Endothelial cell of umbilical vein (primary cell): ENCODE data around the gene VRK2. TPM values are rescaled to one million over a fixed set of nuclear protein-coding genes. Genes with fewer than 3 reads are reported as not detected.

Experiments used
- BruUV-seq: library from RNA; stranded (reverse); fragments of 400-500 nt; replicated peaks from 2 replicates; lab custom pipeline; 2021; lab: Mats Ljungman, UMichigan
- CTCF ChIA-PET: fragments of 300-600, 350-600 bp; sonication (Branson Sonifier 250); formaldehyde crosslinking; loops from one replicate; lab custom pipeline; 2021; ENCODE audit warnings: antibody characterized with exemption, inconsistent platforms; lab: Charles Lee
- POLR2A ChIA-PET: fragments of 300-600, 350-600 bp; sonication (Branson Sonifier 250); formaldehyde crosslinking; loops from one replicate; lab custom pipeline; 2021; ENCODE audit warnings: antibody characterized with exemption, inconsistent platforms; lab: Charles Lee
- DNase-seq: peaks from one replicate; pipeline ENCODE4 v3.0.0-alpha.2; 2011; ENCODE audit warnings: low read depth, low spot score
- FAIRE-seq: peaks from 2 replicates; lab custom pipeline; 2011; peaks lifted over from hg19 to GRCh38; lab: Jason Lieb, UNC
- H2AFZ ChIP-seq: 2 replicates; pipeline ENCODE4 v1.6.0; 2012; ENCODE audit warnings: low read depth, low read length, control low read depth, inconsistent platforms
- H3K27ac ChIP-seq: 2 replicates; pipeline ENCODE4 v1.5.1; 2011; ENCODE audit warnings: low read depth, mild to moderate bottlenecking, control low read depth, low read length, moderate library complexity; ENCODE audit not compliant: insufficient read depth
- H3K27me3 ChIP-seq, 2 experiments: 2 replicates each; pipeline versions ENCODE4 v1.6.0 to v1.6.1; 2011; ENCODE audit warnings: low read length in 2 of 2, mixed read lengths in 1 of 2; ENCODE audit not compliant: control insufficient read depth in 2 of 2, insufficient read depth in 2 of 2
- H3K36me3 ChIP-seq, 2 experiments: 2 replicates in 1 of 2; 3 replicates in 1 of 2; pipeline ENCODE4 v1.5.1; 2011; ENCODE audit warnings: low read length in 2 of 2, mild to moderate bottlenecking in 1 of 2, moderate library complexity in 1 of 2; ENCODE audit not compliant: control insufficient read depth in 2 of 2, insufficient read depth in 2 of 2; ENCODE audit errors: extremely low read depth in 1 of 2
- H3K4me1 ChIP-seq: 3 replicates; pipeline ENCODE4 v1.5.1; 2011; ENCODE audit warnings: mild to moderate bottlenecking, low read length; ENCODE audit not compliant: control insufficient read depth, insufficient read depth; ENCODE audit errors: extremely low read depth
- H3K4me2 ChIP-seq: 2 replicates; pipeline ENCODE4 v1.6.1; 2011; ENCODE audit warnings: low read length, control low read depth, mixed read lengths; ENCODE audit not compliant: insufficient read depth
- H3K4me3 ChIP-seq, 3 experiments: fragments of 200-600 bp in 1 of 3; sonication (generic), shearing (Covaris generic) in 1 of 3; replicated peaks in 1 of 3; 2 replicates each; pipeline ENCODE4 v1.5.1; 2011 to 2016; ENCODE audit warnings: control low read depth in 3 of 3, low read length in 3 of 3, mild to moderate bottlenecking in 2 of 3, inconsistent platforms in 1 of 3, low read depth in 1 of 3, moderate library complexity in 1 of 3; ENCODE audit not compliant: insufficient read depth in 1 of 3
- H3K79me2 ChIP-seq: 2 replicates; pipeline ENCODE4 v1.6.0; 2012; ENCODE audit warnings: low read length, inconsistent platforms; ENCODE audit not compliant: control insufficient read depth, insufficient read depth
- H3K9ac ChIP-seq: replicated peaks from 2 replicates; pipeline ENCODE3; 2011; ENCODE audit warnings: low read length, control low read depth; ENCODE audit not compliant: insufficient read depth; ENCODE audit errors: extremely low read depth
- H3K9me1 ChIP-seq: replicated peaks from 3 replicates; pipeline ENCODE4 v1.6.0; 2011; ENCODE audit warnings: mild to moderate bottlenecking, low read length; ENCODE audit not compliant: control insufficient read depth, insufficient read depth; ENCODE audit errors: extremely low read depth
- H3K9me3 ChIP-seq: replicated peaks from 2 replicates; pipeline ENCODE4 v1.5.1; 2012; ENCODE audit warnings: low read length, inconsistent platforms; ENCODE audit not compliant: control insufficient read depth, insufficient read depth
- H4K20me1 ChIP-seq: replicated peaks from 2 replicates; pipeline ENCODE3; 2011; ENCODE audit warnings: mild to moderate bottlenecking, low read length; ENCODE audit not compliant: control insufficient read depth, insufficient read depth; ENCODE audit errors: extremely low read depth
- CTCF ChIP-seq, 2 donors: IDR thresholded peaks; 1 replicate in 1 of 2; 2 replicates in 1 of 2; pipeline ENCODE4 v1.5.1; 2011; ENCODE audit warnings: low read length in 2 of 2, mild to moderate bottlenecking in 2 of 2, moderate library complexity in 2 of 2, control low read depth in 1 of 2, inconsistent platforms in 1 of 2, low read depth in 1 of 2; ENCODE audit not compliant: insufficient read depth in 1 of 2; ENCODE audit errors: extremely low read depth in 1 of 2
- EZH2 ChIP-seq: IDR thresholded peaks from 2 replicates; pipeline ENCODE4 v1.6.1; 2012; ENCODE audit warnings: borderline replicate concordance, low read depth, mild to moderate bottlenecking, moderate library complexity, low read length, inconsistent platforms; ENCODE audit not compliant: severe bottlenecking
- FOS ChIP-seq: IDR thresholded peaks from 2 replicates; pipeline ENCODE4 v1.6.1; 2011; ENCODE audit warnings: mild to moderate bottlenecking, low read length, moderate library complexity, borderline replicate concordance; ENCODE audit not compliant: insufficient read depth
- GATA2 ChIP-seq: IDR thresholded peaks from 2 replicates; pipeline ENCODE4 v1.7.0; 2011; ENCODE audit warnings: low read depth, mild to moderate bottlenecking, moderate library complexity, mixed read lengths, low read length; ENCODE audit not compliant: insufficient read length, insufficient read depth
- JUN ChIP-seq: IDR thresholded peaks from 2 replicates; pipeline ENCODE4 v1.6.1; 2011; ENCODE audit warnings: borderline replicate concordance, low read depth; ENCODE audit not compliant: insufficient read length, insufficient read depth
- MAX ChIP-seq: IDR thresholded peaks from 2 replicates; pipeline ENCODE4 v1.6.1; 2011; ENCODE audit not compliant: insufficient read depth, insufficient read length
- MYC ChIP-seq: IDR thresholded peaks from one replicate; pipeline ENCODE4 v1.6.1; 2011; ENCODE audit warnings: mild to moderate bottlenecking, low read depth, low read length
- POLR2A ChIP-seq: IDR thresholded peaks from 2 replicates; pipeline ENCODE4 v1.6.1; 2012; ENCODE audit warnings: low read depth, mild to moderate bottlenecking, control low read depth, low read length
- POLR2AphosphoS5 ChIP-seq: IDR thresholded peaks from 2 replicates; pipeline ENCODE4 v1.6.1; 2012; ENCODE audit warnings: low read depth, mild to moderate bottlenecking, control low read depth, low read length, moderate library complexity; ENCODE audit not compliant: insufficient read depth
- dilution Hi-C: fragments of 300-500 bp; cut with MboI; formaldehyde crosslinking; loops from one replicate; pipeline ENCODE4 v1.15.0; 2019; ENCODE audit warnings: low sequenced_read_pairs; ENCODE audit not compliant: extremely low pct_ligation_motif_present
- intact Hi-C: fragments of 100-400 bp; cut with micrococcal nuclease; formaldehyde crosslinking; loops from one replicate; pipeline ENCODE4 v1.10.0; 2022
- polyA plus RNA-seq, 4 experiments: library from polyadenylated mRNA; depleted of rRNA in 3 of 4; stranded (reverse) in 3 of 4; unstranded in 1 of 4; fragments of >200 nt; gene quantifications; 2 replicates each; pipeline versions ENCODE4 v1.2.1 to v1.2.3, GENCODE V29; 2011 to 2012; ENCODE audit warnings: missing spikeins in 1 of 4
- total RNA-seq: library from RNA; stranded (reverse); gene quantifications from 2 replicates; pipeline ENCODE4 v1.2.3, GENCODE V29; 2021

Gene VRK2
- total and polyA plus RNA-seq, 2 donors (not counting 3 experiments of a cell fraction or from before 2014, with no cell fraction given), result 11.2 to 35.2 TPM

- Histone ChIP-seq H3K27ac (no peak overlapping the region), H3K9me3 (no peaks in the 10 kb centered on the region), H3K4me2 (no peak overlapping the region), H3K9ac (no peak overlapping the region), H2AFZ (no peak overlapping the region), H3K4me1 (no peaks in the 10 kb centered on the region), H3K79me2 (peaks cover 56% of the 10 kb centered on the region), H3K9me1 (peaks cover 2% of the 10 kb centered on the region), H3K4me3 (no peak overlapping the region), H3K27me3 (no peaks in the 10 kb centered on the region), H3K36me3 (peaks cover 0 to 3% of the 10 kb centered on the region in 2 experiments), H4K20me1 (peaks cover 2% of the 10 kb centered on the region)
- DNase-seq, result no peak
- dilution Hi-C loops (no loop called here), intact Hi-C loops (no loop called here)
- no peak for FAIRE-seq
- no peak for TF ChIP-seq JUN
- no peak for TF ChIP-seq POLR2AphosphoS5
- TF ChIP-seq POLR2A, result no peak
- TF ChIP-seq EZH2, result no peak
- TF ChIP-seq CTCF (IDR thresholded peaks at IDR 0.05; ENCODE audit: extremely low read depth in 1 of 2, insufficient read depth in 1 of 2, low read depth in 1 of 2, low read length in 2 of 2), result no peak
- TF ChIP-seq GATA2, result no peak
- no peak for TF ChIP-seq FOS
- no peak for TF ChIP-seq MAX
- TF ChIP-seq MYC, result no peak
- CTCF ChIA-PET, result no interaction called here
- BruUV-seq, result no TSS peak
- POLR2A ChIA-PET, result no interaction called here
These were observed 24.2 kb downstream of the VRK2 start for GRCh38 chr2:58070765-58071164.
